T-cell (primary cell): Measurements from ENCODE around the gene EEF2. TPM values are rescaled to one million over a fixed set of nuclear protein-coding genes. Genes with fewer than 3 reads are reported as not detected.

Experiments
- ATAC-seq, 4 experiments: fragments of 200-7000 bp in 3 of 4; fragments of 150-1000 bp in 1 of 4; cut with Tn5 transposase; replicated peaks in 1 of 4; 1 replicate in 3 of 4; 2 replicates in 1 of 4; pipeline ENCODE4 v1.10.0; 2021; ENCODE audit warnings: moderate library complexity in 3 of 4, mild to moderate bottlenecking in 2 of 4, moderate number of reproducible peaks in 1 of 4
- CTCF ChIA-PET, 2 donors: fragments of 300-600 bp; sonication (Branson Sonifier 250); formaldehyde crosslinking; loops; one replicate each; lab custom pipeline; 2022; ENCODE audit warnings: antibody characterized with exemption in 2 of 2; lab: Charles Lee
- POLR2A ChIA-PET, 2 donors: fragments of 300-600 bp; sonication (Branson Sonifier 250); formaldehyde crosslinking; loops; one replicate each; lab custom pipeline; 2022; ENCODE audit warnings: antibody characterized with exemption in 2 of 2; lab: Charles Lee
- DNase-seq, 35 experiments: peaks; one replicate each; pipeline versions ENCODE4 v3.0.0 to v3.0.0-alpha.2; 2013 to 2023
- H3K27ac ChIP-seq: one replicate; pipeline ENCODE4 v1.5.1; 2013; ENCODE audit warnings: low read length
- H3K27me3 ChIP-seq, 2 experiments: replicated peaks in 1 of 2; 1 replicate in 1 of 2; 2 replicates in 1 of 2; pipeline versions ENCODE4 v1.6.1 to v1.7.0; 2013; ENCODE audit warnings: low read length in 1 of 2, mixed read lengths in 1 of 2; ENCODE audit not compliant: control insufficient read depth in 2 of 2, insufficient read depth in 2 of 2; ENCODE audit errors: extremely low read depth in 1 of 2
- H3K36me3 ChIP-seq, 2 donors: 1 replicate in 1 of 2; 2 replicates in 1 of 2; pipeline versions ENCODE4 v1.6.1 to v1.7.0; 2013; ENCODE audit warnings: low read length in 1 of 2; ENCODE audit not compliant: control insufficient read depth in 2 of 2, insufficient read depth in 1 of 2; ENCODE audit errors: extremely low read depth in 1 of 2
- H3K4me1 ChIP-seq, 2 experiments: 1 replicate in 1 of 2; 2 replicates in 1 of 2; pipeline versions ENCODE4 v1.6.1 to v1.7.0; 2013; ENCODE audit warnings: low read length in 2 of 2, mixed read lengths in 1 of 2; ENCODE audit not compliant: insufficient read depth in 2 of 2, control insufficient read depth in 1 of 2; ENCODE audit errors: extremely low read depth in 1 of 2
- H3K4me3 ChIP-seq, 2 donors: 1 replicate in 1 of 2; 2 replicates in 1 of 2; pipeline versions ENCODE4 v1.5.1 to v1.7.0; 2013; ENCODE audit warnings: mild to moderate bottlenecking in 2 of 2, low read length in 1 of 2, moderate library complexity in 1 of 2; ENCODE audit not compliant: control insufficient read depth in 1 of 2; ENCODE audit errors: extremely low read depth in 1 of 2
- H3K9me3 ChIP-seq: 2 replicates; pipeline ENCODE4 v1.7.0; 2013
- H3K27ac Mint-ChIP-seq, 2 donors: one replicate each; pipeline ENCODE4 v1.8.0; 2020 to 2021; ENCODE audit warnings: mild to moderate bottlenecking in 2 of 2, mixed read lengths in 2 of 2
- H3K27me3 Mint-ChIP-seq, 2 donors: one replicate each; pipeline ENCODE4 v1.8.0; 2021 to 2022; ENCODE audit warnings: mixed read lengths in 2 of 2
- H3K36me3 Mint-ChIP-seq: one replicate; pipeline ENCODE4 v1.8.0; 2021; ENCODE audit warnings: mixed read lengths
- H3K4me1 Mint-ChIP-seq, 3 donors: one replicate each; pipeline ENCODE4 v1.8.0; 2020 to 2022; ENCODE audit warnings: mixed read lengths in 3 of 3, mild to moderate bottlenecking in 1 of 3
- H3K4me3 Mint-ChIP-seq, 3 donors: one replicate each; pipeline ENCODE4 v1.8.0; 2020 to 2022; ENCODE audit warnings: mild to moderate bottlenecking in 3 of 3, mixed read lengths in 3 of 3, moderate library complexity in 3 of 3
- H3K9me3 Mint-ChIP-seq, 3 donors: one replicate each; pipeline ENCODE4 v1.8.0; 2020 to 2022; ENCODE audit warnings: mixed read lengths in 3 of 3
- WGBS: methylation state at CpG from one replicate; pipeline ENCODE4 v1.1.5; 2013; ENCODE audit warnings: missing lambda C conversion rate; ENCODE audit not compliant: insufficient coverage; 5-methylcytosine and 5-hydroxymethylcytosine counted together
- total RNA-seq, 35 experiments: library from RNA in 6 of 35; stranded (reverse) in 6 of 35; fragments of 120-200 nt in 1 of 35; gene quantifications; one replicate each; pipeline versions ENCODE4 v1.2.1 to v1.2.4 and lab custom pipeline; 2013 to 2026

Gene EEF2
- total RNA-seq, 5 donors from 2014 or later (not counting 1 experiment from before 2014, with no cell fraction given) = 2,379 to 2,775 (median 2,439) TPM

DNA sequence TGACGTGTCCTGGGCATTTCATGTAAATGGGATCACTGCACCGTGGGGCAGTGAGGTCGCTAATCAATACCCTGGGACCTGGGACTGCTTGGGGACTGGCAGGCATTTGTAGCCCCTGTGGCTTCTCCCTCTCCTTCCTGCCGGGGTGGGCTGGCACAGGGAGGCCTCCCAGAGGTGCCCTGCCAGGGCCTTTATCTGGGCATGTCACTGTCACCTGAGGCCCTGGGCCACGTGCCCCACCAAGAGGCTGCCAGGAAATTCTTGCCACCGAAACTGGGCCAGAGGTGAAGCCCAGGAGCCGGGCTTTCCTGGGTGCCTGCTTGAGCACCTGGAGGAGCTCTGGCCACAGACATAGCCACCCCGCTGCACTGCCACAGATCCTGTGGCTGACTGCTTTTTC lies 54.2 kb downstream of the EEF2 start:
- Mint-ChIP-seq H3K27ac (no peak overlapping the region), H3K36me3 (no peaks in the 10 kb centered on the region), H3K9me3 (no peaks in the 10 kb centered on the region), H3K4me3 (no peak overlapping the region), H3K4me1 (no peaks in the 10 kb centered on the region), H3K27me3 (peaks cover 6 to 21% of the 10 kb centered on the region in 2 donors)
- Histone ChIP-seq H3K4me3 (no peak overlapping the region), H3K27me3 (peaks cover 4 to 51% of the 10 kb centered on the region in 2 experiments), H3K4me1 (peaks cover 0 to 6% of the 10 kb centered on the region in 2 experiments), H3K27ac (no peak overlapping the region), H3K36me3 (no peaks in the 10 kb centered on the region), H3K9me3 (no peaks in the 10 kb centered on the region)
- ChIA-PET CTCF (no interaction called here), POLR2A (no interaction called here)
- DNase-seq = no peak
- no peak for ATAC-seq
- 69% methylated on average over 7 of the region's 8 CpGs for WGBS

Other genes starting within 250 kb of the EEF2 start
- 10 to 100 TPM; 57.3 to 99.0 (median 78.2) TPM for gene APBA3, start 223.8 kb downstream of the EEF2 start, total RNA-seq
- 10 to 100 TPM; 46.9 to 77.8 (median 52.2) TPM for gene MRPL54, start 222.8 kb downstream of the EEF2 start, total RNA-seq
- gene RAX2, start 213.2 kb downstream of the EEF2 start, total RNA-seq = not detected
- gene MATK, start 199.1 kb downstream of the EEF2 start, total RNA-seq = 10 to 100 TPM in 4 of 5 donors, 1 to 10 TPM in 1; 9.2 to 41.4 (median 20.6) TPM
- 1 to 10 TPM in 3 of 5 donors, under 1 TPM in 2; 0.56 to 1.8 (median 1.4) TPM for gene ZFR2, start 116.4 kb downstream of the EEF2 start, total RNA-seq
- gene ATCAY, start 104.8 kb downstream of the EEF2 start, total RNA-seq = under 1 TPM in 1 of 5 donors, not detected in 4; 0.03 TPM
- not detected for gene NMRK2, start 52.4 kb downstream of the EEF2 start, total RNA-seq
- 10 to 100 TPM; 30.3 to 51.2 (median 44.9) TPM for gene DAPK3, start 14.4 kb downstream of the EEF2 start, total RNA-seq
- gene PIAS4, start 22.3 kb upstream of the EEF2 start, total RNA-seq = 10 to 100 TPM; 21.8 to 42.6 (median 31.4) TPM
- 10 to 100 TPM; 43.6 to 85.7 (median 81.8) TPM for gene ZBTB7A, start 81.4 kb upstream of the EEF2 start, total RNA-seq
- gene MAP2K2, start 138.7 kb upstream of the EEF2 start, total RNA-seq = 100 to 1,000 TPM; 101 to 152 (median 141) TPM
- gene CREB3L3, start 168.2 kb upstream of the EEF2 start, total RNA-seq = under 1 TPM in 1 of 5 donors, not detected in 4; 0.16 TPM
- 10 to 100 TPM; 19.9 to 35.7 (median 30.0) TPM for gene SIRT6, start 197.1 kb upstream of the EEF2 start, total RNA-seq
- gene ANKRD24, start 197.2 kb upstream of the EEF2 start, total RNA-seq = 1 to 10 TPM in 3 of 5 donors, under 1 TPM in 2; 0.79 to 2.2 (median 1.3) TPM
- under 1 TPM in 3 of 5 donors, not detected in 2; 0.38 to 0.92 (median 0.79) TPM for gene EBI3, start 244.1 kb upstream of the EEF2 start, total RNA-seq